PC-9 (cell line): ENCODE results near the gene CD99. TPM values are rescaled to one million over a fixed set of nuclear protein-coding genes. Genes with fewer than 3 reads are reported as not detected.
"Not testable (repeated sequence)": the region's sequence is repeated elsewhere in the genome, so short reads cannot be mapped to it uniquely, and the experiment has no call there.

Experiments used
- BruUV-seq: library from RNA; stranded (reverse); fragments of 400-500 nt; replicated peaks from 2 replicates; lab custom pipeline; 2021; lab: Mats Ljungman, UMichigan
- CTCF ChIA-PET: fragments of 300-600 bp; sonication (Branson Sonifier 250); formaldehyde crosslinking; loops from one replicate; lab custom pipeline; 2022; ENCODE audit warnings: antibody characterized with exemption; lab: Charles Lee
- POLR2A ChIA-PET: fragments of 300-600 bp; sonication (Branson Sonifier 250); formaldehyde crosslinking; loops from one replicate; lab custom pipeline; 2022; ENCODE audit warnings: antibody characterized with exemption; ENCODE audit not compliant: unreplicated experiment; lab: Charles Lee
- DNase-seq, 2 experiments: peaks; one replicate each; pipeline versions ENCODE4 v3.0.0 to v3.0.0-alpha.2; 2015 to 2022; ENCODE audit warnings: mixed read lengths in 1 of 2
- H2AFZ ChIP-seq: fragments of 200-600 bp; sonication (generic); 2 replicates; pipeline ENCODE4 v1.8.1; 2017; ENCODE audit warnings: antibody characterized with exemption
- H3F3A ChIP-seq: fragments of 200-600 bp; sonication (generic); 2 replicates; pipeline ENCODE4 v1.8.1; 2017; ENCODE audit warnings: antibody characterized with exemption, mild to moderate bottlenecking, low read depth; ENCODE audit not compliant: insufficient read depth
- H3K27ac ChIP-seq: fragments of 200-600 bp; sonication (generic); 2 replicates; pipeline ENCODE4 v1.6.1; 2016; ENCODE audit warnings: mixed run types
- H3K27me3 ChIP-seq: fragments of 200-600 bp; sonication (generic); 2 replicates; pipeline ENCODE4 v1.6.1; 2016; ENCODE audit warnings: low read depth, mixed run types; ENCODE audit not compliant: insufficient read depth
- H3K36me3 ChIP-seq: fragments of 200-600 bp; sonication (generic); 2 replicates; pipeline ENCODE4 v1.6.1; 2016; ENCODE audit warnings: low read depth, mixed run types
- H3K4me1 ChIP-seq: fragments of 200-600 bp; sonication (generic); replicated peaks from 2 replicates; pipeline ENCODE4 v1.6.1; 2016; ENCODE audit warnings: mixed run types; ENCODE audit not compliant: insufficient read depth
- H3K4me2 ChIP-seq: fragments of 200-600 bp; sonication (generic); 2 replicates; pipeline ENCODE4 v1.6.1; 2017; ENCODE audit warnings: mixed run types
- H3K4me3 ChIP-seq: fragments of 200-600 bp; sonication (generic); 2 replicates; pipeline ENCODE4 v1.6.1; 2016; ENCODE audit warnings: mixed run types
- H3K79me2 ChIP-seq: fragments of 200-600 bp; sonication (generic); 2 replicates; pipeline ENCODE4 v1.6.1; 2017; ENCODE audit warnings: low read depth, mixed run types
- H3K9me2 ChIP-seq: fragments of 200-600 bp; sonication (generic); 2 replicates; pipeline ENCODE4 v1.8.1; 2017; ENCODE audit warnings: mild to moderate bottlenecking; ENCODE audit not compliant: insufficient read depth
- H3K9me3 ChIP-seq: fragments of 200-600 bp; sonication (generic); 2 replicates; pipeline ENCODE4 v1.8.1; 2016; ENCODE audit warnings: low read depth; ENCODE audit not compliant: insufficient read depth
- H4K20me1 ChIP-seq: fragments of 200-600 bp; sonication (generic); 2 replicates; pipeline ENCODE4 v1.8.1; 2017; ENCODE audit not compliant: insufficient read depth
- CTCF ChIP-seq: fragments of 200-600 bp; sonication (generic); conservative IDR thresholded peaks from 2 replicates; pipeline ENCODE4 v1.6.1; 2017; ENCODE audit warnings: mixed run types, antibody characterized with exemption, mild to moderate bottlenecking, moderate library complexity
- EZH2 ChIP-seq: fragments of 200-600 bp; sonication (generic); IDR thresholded peaks from 2 replicates; pipeline ENCODE4 v1.8.0; 2017; ENCODE audit warnings: antibody characterized with exemption, low read depth
- intact Hi-C: fragments of 100-400 bp; cut with micrococcal nuclease; formaldehyde crosslinking; loops from one replicate; pipeline ENCODE4 v1.10.0; 2022; ENCODE audit not compliant: unreplicated experiment
- total RNA-seq: library from RNA; stranded (reverse); gene quantifications from 2 replicates; pipeline ENCODE4 v1.2.3, GENCODE V29; 2021

Gene CD99
- total RNA-seq, 1 experiment from 2014 or later: 159 TPM

- ChIA-PET POLR2A (no interaction called here), CTCF (no interaction called here)
- peaks cover 3% of the 10 kb centered on the region; the same call in 1 of the 2 replicates for H4K20me1 ChIP-seq
- DNase-seq: no peak
- H3K4me3 ChIP-seq: no peak overlapping the region
- H3K79me2 ChIP-seq: no peaks in the 10 kb centered on the region
- H3K9me3 ChIP-seq: no peaks in the 10 kb centered on the region
- H3K27me3 ChIP-seq: no peaks in the 10 kb centered on the region
- no peak overlapping the region for H3K4me2 ChIP-seq
- H3F3A ChIP-seq: no peaks in the 10 kb centered on the region; the same call in 1 of the 2 replicates
- intact Hi-C loops: no loop called here
- no peaks in the 10 kb centered on the region for H3K4me1 ChIP-seq
- H2AFZ ChIP-seq: no peak overlapping the region
- no peaks in the 10 kb centered on the region for H3K36me3 ChIP-seq
- no peak for TF ChIP-seq EZH2
- no peak for TF ChIP-seq CTCF
- no peaks in the 10 kb centered on the region for H3K9me2 ChIP-seq
- no TSS peak for BruUV-seq
- H3K27ac ChIP-seq: no peak overlapping the region
These were observed 44.2 kb downstream of the CD99 start for GRCh38 chrX:2735270-2735669.

- intact Hi-C loops: no loop called here
- ChIA-PET CTCF (no interaction called here), POLR2A (no interaction called here)
- no peaks in the 10 kb centered on the region for H3K4me1 ChIP-seq
- peaks cover 3% of the 10 kb centered on the region; the same call in 1 of the 2 replicates for H4K20me1 ChIP-seq
- no peaks in the 10 kb centered on the region for H3K79me2 ChIP-seq
- no peaks in the 10 kb centered on the region for H3K9me2 ChIP-seq
- no peak for DNase-seq
- no peaks in the 10 kb centered on the region for H3K36me3 ChIP-seq
- H3K9me3 ChIP-seq: no peaks in the 10 kb centered on the region
- H3K4me2 ChIP-seq: no peak overlapping the region
- TF ChIP-seq CTCF (no peak), EZH2 (no peak)
- TSS peak; percentile 34 for BruUV-seq
- H3F3A ChIP-seq: no peaks in the 10 kb centered on the region; the same call in 1 of the 2 replicates
- H3K27me3 ChIP-seq: no peaks in the 10 kb centered on the region
- no peak overlapping the region for H3K4me3 ChIP-seq
- no peak overlapping the region for H3K27ac ChIP-seq
- H2AFZ ChIP-seq: no peak overlapping the region
These were observed 49.6 kb downstream of the CD99 start for GRCh38 chrX:2740672-2741071.

GRCh38 chrX:2741386-2741785 lies 50.3 kb downstream of the CD99 start:
- Histone ChIP-seq H4K20me1 (peaks cover 3% of the 10 kb centered on the region; the same call in 1 of the 2 replicates), H3K79me2 (no peaks in the 10 kb centered on the region), H3K9me3 (no peaks in the 10 kb centered on the region), H3K27ac (no peak overlapping the region), H3K27me3 (no peaks in the 10 kb centered on the region), H3K9me2 (no peaks in the 10 kb centered on the region), H3K4me2 (no peak overlapping the region), H3K4me1 (no peaks in the 10 kb centered on the region), H2AFZ (no peak overlapping the region), H3F3A (no peaks in the 10 kb centered on the region; the same call in 1 of the 2 replicates), H3K4me3 (no peak overlapping the region), H3K36me3 (no peaks in the 10 kb centered on the region)
- no TSS peak for BruUV-seq
- intact Hi-C loops: no loop called here
- TF ChIP-seq CTCF: no peak
- TF ChIP-seq EZH2: no peak
- CTCF ChIA-PET: no interaction called here
- POLR2A ChIA-PET: no interaction called here
- no peak for DNase-seq

GRCh38 chrX:2746250-2746649 lies 55.2 kb downstream of the CD99 start:
- BruUV-seq, H3K27ac ChIP-seq, POLR2A ChIA-PET: not testable (repeated sequence)

More at GRCh38 chrX:2746250-2746649, 55.2 kb downstream of the CD99 start:
- H3K4me2 ChIP-seq, H3F3A ChIP-seq, H2AFZ ChIP-seq, H3K36me3 ChIP-seq, intact Hi-C loops, H3K4me3 ChIP-seq, H3K79me2 ChIP-seq, H3K9me3 ChIP-seq, CTCF ChIA-PET, H3K4me1 ChIP-seq, H4K20me1 ChIP-seq, H3K27me3 ChIP-seq, H3K9me2 ChIP-seq, DNase-seq: not testable (repeated sequence)
